Measurements from ENCODE around the gene NRXN3.

GRCh38 chr14:79496701-79497100 is 1326.5 kb downstream of the NRXN3 start:
- TF ChIP-seq SIN3A (IDR thresholded peaks at IDR 0.05; ENCODE audit: low read depth) (no peak), CEBPB (IDR thresholded peaks at IDR 0.05; ENCODE audit: low read depth) (no peak)

Measured in HCT116 (cell line).